HUES6 (cell line): ENCODE results near the gene LPCAT2.
A peak's percentile ranks its signal among the peaks of the same experiment; 100 is the strongest.

ENCODE experiments used
- H3K27ac ChIP-seq: 2 replicates; pipeline ENCODE4 v1.7.0; 2013; ENCODE audit warnings: low read depth, mild to moderate bottlenecking, low read length, inconsistent platforms
- H3K27me3 ChIP-seq: 2 replicates; pipeline ENCODE4 v1.6.1; 2013; ENCODE audit warnings: low read length; ENCODE audit not compliant: control insufficient read depth, insufficient read depth
- H3K36me3 ChIP-seq: 2 replicates; pipeline ENCODE4 v1.6.1; 2013; ENCODE audit warnings: low read length; ENCODE audit not compliant: control insufficient read depth, insufficient read depth
- H3K4me1 ChIP-seq: 2 replicates; pipeline ENCODE4 v1.6.1; 2013; ENCODE audit warnings: low read length; ENCODE audit not compliant: control insufficient read depth, insufficient read depth
- H3K4me3 ChIP-seq: 2 replicates; pipeline ENCODE4 v1.5.1; 2013; ENCODE audit warnings: low read depth, low read length
- H3K9ac ChIP-seq: one replicate; pipeline ENCODE4 v1.6.1; 2013; ENCODE audit warnings: mild to moderate bottlenecking, low read length
- H3K9me3 ChIP-seq: 2 replicates; pipeline ENCODE4 v1.6.1; 2013; ENCODE audit warnings: low read depth, low read length; ENCODE audit not compliant: control insufficient read depth, insufficient read depth

The LPCAT2 gene

DNA sequence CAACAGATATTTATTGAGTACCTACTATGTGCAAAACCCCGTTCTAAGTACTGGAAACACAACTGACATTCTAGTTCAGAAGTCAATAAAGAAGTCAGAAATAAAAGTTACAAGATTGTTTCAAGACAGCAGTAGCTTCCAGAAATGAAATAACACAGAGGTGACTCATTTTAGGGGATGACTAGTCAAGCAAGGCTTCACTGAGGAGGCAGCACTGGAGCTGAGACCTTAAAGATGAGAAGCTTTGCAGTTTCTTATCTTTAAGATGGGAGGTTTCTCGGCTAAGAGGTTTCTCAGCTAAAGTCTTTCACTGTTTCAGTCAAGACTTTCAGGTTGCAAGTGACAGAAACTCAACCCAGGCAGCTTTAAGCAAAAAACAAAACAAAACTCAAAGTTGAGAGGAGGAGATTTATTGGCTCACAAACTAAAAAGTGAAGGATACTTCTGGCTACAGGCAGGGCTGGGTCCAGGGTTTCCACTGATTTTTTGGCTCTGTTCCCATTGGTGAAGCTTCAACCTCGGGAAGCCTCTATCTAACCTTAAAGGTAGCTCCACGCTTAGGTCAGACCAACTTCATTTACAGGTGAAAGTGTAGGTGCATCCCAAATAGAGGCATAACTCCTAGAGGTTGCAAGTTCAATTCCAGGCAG, 37.3 kb upstream of the LPCAT2 start:
- Histone ChIP-seq H3K4me1 (peaks cover 48% of the 10 kb centered on the region), H3K9ac (no peak overlapping the region), H3K27me3 (peaks cover 45% of the 10 kb centered on the region), H3K36me3 (no peaks in the 10 kb centered on the region), H3K4me3 (no peak overlapping the region), H3K27ac (peak overlapping the region; percentile 5; the same call in 1 of the 2 replicates), H3K9me3 (no peaks in the 10 kb centered on the region)

- Histone ChIP-seq H3K9me3 (no peaks in the 10 kb centered on the region), H3K27ac (no peak overlapping the region), H3K27me3 (peaks cover 50% of the 10 kb centered on the region), H3K4me1 (peaks cover 56% of the 10 kb centered on the region), H3K4me3 (no peak overlapping the region), H3K36me3 (no peaks in the 10 kb centered on the region), H3K9ac (no peak overlapping the region)
These were observed 35.3 kb upstream of the LPCAT2 start for GRCh38 chr16:55473587-55473986.

- H3K9ac ChIP-seq: no peak overlapping the region
- H3K9me3 ChIP-seq: no peaks in the 10 kb centered on the region
- peaks cover 44% of the 10 kb centered on the region for H3K27me3 ChIP-seq
- no peak overlapping the region for H3K4me3 ChIP-seq
- no peaks in the 10 kb centered on the region for H3K36me3 ChIP-seq
- H3K4me1 ChIP-seq: peaks cover 55% of the 10 kb centered on the region
- H3K27ac ChIP-seq: no peak overlapping the region
These were observed 34.1 kb upstream of the LPCAT2 start for GRCh38 chr16:55474821-55475220.

GRCh38 chr16:55475919-55476318, 33.0 kb upstream of the LPCAT2 start:
- no peak overlapping the region for H3K27ac ChIP-seq
- no peak overlapping the region for H3K4me3 ChIP-seq
- peaks cover 50% of the 10 kb centered on the region for H3K4me1 ChIP-seq
- no peaks in the 10 kb centered on the region for H3K9me3 ChIP-seq
- H3K27me3 ChIP-seq: peaks cover 55% of the 10 kb centered on the region
- H3K36me3 ChIP-seq: no peaks in the 10 kb centered on the region
- no peak overlapping the region for H3K9ac ChIP-seq

GRCh38 chr16:55476625-55477533, 32.0 kb upstream of the LPCAT2 start:
- H3K36me3 ChIP-seq: 0 out of 2 replicates have a peak, but pooled peaks cover 2% of the 10 kb centered on the region
- H3K4me3 ChIP-seq: no peak overlapping the region
- H3K27ac ChIP-seq: no peak overlapping the region; the same call in 1 of the 2 replicates
- no peak overlapping the region for H3K9ac ChIP-seq
- H3K4me1 ChIP-seq: peaks cover 53% of the 10 kb centered on the region
- no peaks in the 10 kb centered on the region for H3K9me3 ChIP-seq
- peaks cover 64% of the 10 kb centered on the region for H3K27me3 ChIP-seq

DNA sequence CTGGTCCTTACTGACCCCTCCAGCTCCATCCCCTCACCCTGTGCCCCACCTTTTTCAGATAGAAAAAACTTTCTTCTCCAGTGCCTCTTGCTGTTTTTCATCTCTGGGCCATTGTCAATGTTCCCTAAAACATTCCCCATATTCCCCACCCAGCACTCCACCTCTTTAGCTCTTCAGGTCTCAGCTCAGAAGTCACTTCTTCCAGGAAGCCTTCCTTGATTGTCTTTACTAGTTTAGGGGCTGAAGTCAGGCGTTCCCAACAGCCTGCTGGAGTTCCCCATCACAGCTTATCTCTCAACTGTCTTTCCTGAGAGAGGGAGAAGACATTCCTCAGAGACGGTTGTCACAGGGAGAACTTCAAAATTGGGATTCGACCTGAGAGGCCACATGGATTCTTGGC, 31.1 kb upstream of the LPCAT2 start:
- Histone ChIP-seq H3K4me1 (peaks cover 53% of the 10 kb centered on the region), H3K36me3 (peaks cover 6% of the 10 kb centered on the region; the same call in 1 of the 2 replicates), H3K27me3 (peaks cover 72% of the 10 kb centered on the region), H3K27ac (no peak overlapping the region), H3K9me3 (no peaks in the 10 kb centered on the region), H3K9ac (no peak overlapping the region), H3K4me3 (no peak overlapping the region)

- peak within 1 kb of the TSS; percentile 88 for H3K4me3 ChIP-seq
- peaks cover 18% of the 10 kb centered on the region for H3K36me3 ChIP-seq
- H3K27ac ChIP-seq: peak within 1 kb of the TSS; percentile 61; the same call in 1 of the 2 replicates
- H3K9me3 ChIP-seq: no peaks in the 10 kb centered on the region
- peak within 1 kb of the TSS; percentile 86 for H3K9ac ChIP-seq
- H3K27me3 ChIP-seq: peaks cover 72% of the 10 kb centered on the region
- peaks cover 50% of the 10 kb centered on the region for H3K4me1 ChIP-seq
These were observed 29.9 kb upstream of the LPCAT2 start, which contains the start of gene MMP2 for GRCh38 chr16:55478827-55479429. Gene MMP2, plus strand, starts transcription at chr16:55479198. Its CDS starts 282 bp downstream, at chr16:55479480.

- H3K4me1 ChIP-seq: peaks cover 45% of the 10 kb centered on the region
- peaks cover 24% of the 10 kb centered on the region for H3K36me3 ChIP-seq
- peak overlapping the region; percentile 86 for H3K9ac ChIP-seq
- H3K27me3 ChIP-seq: peaks cover 72% of the 10 kb centered on the region
- H3K27ac ChIP-seq: peak overlapping the region; percentile 61; the same call in 1 of the 2 replicates
- H3K9me3 ChIP-seq: no peaks in the 10 kb centered on the region
- H3K4me3 ChIP-seq: peak overlapping the region; percentile 88
These were observed 29.3 kb upstream of the LPCAT2 start for GRCh38 chr16:55479430-55480140.

DNA sequence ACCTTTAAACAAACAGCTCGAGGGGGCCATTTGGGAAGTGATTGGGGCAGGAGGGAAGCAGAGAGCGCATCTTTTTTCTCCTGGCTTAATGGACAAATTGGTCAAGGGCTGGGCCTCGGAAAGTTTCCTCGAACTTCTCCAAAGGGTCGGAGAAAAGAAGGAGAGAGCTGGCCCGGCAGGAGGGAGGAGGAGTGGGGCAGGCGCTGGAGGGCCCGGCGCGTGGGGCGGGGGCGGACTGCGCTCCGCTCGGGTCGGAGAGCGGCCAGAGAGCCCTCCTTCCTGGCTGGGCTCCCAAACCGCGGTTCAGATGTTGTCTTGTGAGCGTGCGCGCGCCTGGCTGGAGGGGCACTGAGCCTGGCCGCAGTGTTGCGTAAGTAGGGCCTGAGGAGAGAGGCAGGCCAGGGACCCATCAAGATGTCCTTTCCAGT, 28.6 kb upstream of the LPCAT2 start:
- peak overlapping the region; percentile 61; the same call in 1 of the 2 replicates for H3K27ac ChIP-seq
- peaks cover 30% of the 10 kb centered on the region for H3K36me3 ChIP-seq
- H3K27me3 ChIP-seq: peaks cover 69% of the 10 kb centered on the region
- H3K4me1 ChIP-seq: peaks cover 39% of the 10 kb centered on the region
- H3K9me3 ChIP-seq: no peaks in the 10 kb centered on the region
- H3K9ac ChIP-seq: peak overlapping the region; percentile 86
- H3K4me3 ChIP-seq: peak overlapping the region; percentile 88

DNA sequence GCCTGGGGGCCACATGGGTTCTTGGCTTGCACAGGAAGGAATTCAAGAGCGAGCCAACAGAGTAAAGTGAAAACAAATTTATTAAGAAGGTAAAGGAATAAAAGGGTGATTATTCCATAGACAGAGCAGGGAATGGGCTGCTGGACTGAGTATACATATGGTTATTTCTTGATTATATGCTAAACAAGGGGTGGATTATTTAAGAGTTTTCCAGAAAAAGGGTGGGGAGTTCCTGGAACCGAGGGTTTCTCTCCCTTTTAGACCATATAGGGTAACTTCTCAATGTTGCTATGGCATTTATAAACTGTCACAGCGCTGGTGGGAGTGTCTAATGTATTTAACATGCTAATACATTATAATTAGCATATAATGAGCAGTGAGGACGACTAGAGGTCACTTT, 27.8 kb upstream of the LPCAT2 start:
- peaks cover 32% of the 10 kb centered on the region for H3K4me1 ChIP-seq
- H3K27ac ChIP-seq: no peak overlapping the region
- no peaks in the 10 kb centered on the region for H3K9me3 ChIP-seq
- peaks cover 61% of the 10 kb centered on the region for H3K27me3 ChIP-seq
- H3K4me3 ChIP-seq: peak overlapping the region; percentile 88; the same call in 1 of the 2 replicates
- peak overlapping the region; percentile 86 for H3K9ac ChIP-seq
- H3K36me3 ChIP-seq: peaks cover 38% of the 10 kb centered on the region
